Measurements from ENCODE around the gene ADPRHL1.

Gene ADPRHL1

DNA sequence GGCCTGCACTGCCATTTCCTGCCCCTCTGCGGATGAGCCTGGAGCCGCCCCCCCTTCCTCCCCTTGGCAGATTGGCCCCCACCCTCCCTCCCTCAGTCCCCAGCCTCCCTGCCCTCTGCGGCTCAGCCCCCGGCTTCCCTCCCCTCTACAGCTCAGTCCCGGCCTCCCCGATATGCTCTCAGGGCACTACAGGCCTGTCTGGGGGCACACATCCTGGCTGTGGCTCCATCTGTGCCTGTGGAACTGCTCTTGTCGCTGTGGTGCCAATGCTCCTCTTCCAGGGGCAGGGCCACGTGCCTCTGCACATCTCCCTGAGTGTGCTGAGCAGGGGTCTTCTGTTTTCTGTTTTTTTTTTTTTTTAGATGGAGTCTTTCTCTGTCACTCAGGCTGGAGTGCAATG lies 39.0 kb downstream of the ADPRHL1 start:
- DNase-seq = no peak

DNA sequence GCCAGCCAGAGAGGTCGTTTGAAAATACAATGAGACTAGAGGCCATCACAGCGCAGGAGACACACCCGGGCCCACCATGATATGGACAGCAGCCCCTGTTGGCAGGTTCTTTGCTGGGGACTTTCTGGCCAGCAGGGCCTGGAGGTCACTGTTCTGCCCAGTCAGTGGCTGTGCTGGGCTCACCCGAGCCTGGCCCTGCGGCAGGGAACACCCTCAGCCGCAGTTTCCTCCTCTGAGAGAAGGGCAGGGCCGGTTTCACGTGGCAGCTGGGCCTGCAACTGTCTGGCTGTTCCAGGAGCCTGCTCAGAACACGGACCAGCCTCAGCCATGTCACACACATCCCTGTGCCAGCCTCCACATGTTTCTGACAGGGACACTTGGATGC lies 39.4 kb downstream of the ADPRHL1 start:
- no peak for DNase-seq

DNA sequence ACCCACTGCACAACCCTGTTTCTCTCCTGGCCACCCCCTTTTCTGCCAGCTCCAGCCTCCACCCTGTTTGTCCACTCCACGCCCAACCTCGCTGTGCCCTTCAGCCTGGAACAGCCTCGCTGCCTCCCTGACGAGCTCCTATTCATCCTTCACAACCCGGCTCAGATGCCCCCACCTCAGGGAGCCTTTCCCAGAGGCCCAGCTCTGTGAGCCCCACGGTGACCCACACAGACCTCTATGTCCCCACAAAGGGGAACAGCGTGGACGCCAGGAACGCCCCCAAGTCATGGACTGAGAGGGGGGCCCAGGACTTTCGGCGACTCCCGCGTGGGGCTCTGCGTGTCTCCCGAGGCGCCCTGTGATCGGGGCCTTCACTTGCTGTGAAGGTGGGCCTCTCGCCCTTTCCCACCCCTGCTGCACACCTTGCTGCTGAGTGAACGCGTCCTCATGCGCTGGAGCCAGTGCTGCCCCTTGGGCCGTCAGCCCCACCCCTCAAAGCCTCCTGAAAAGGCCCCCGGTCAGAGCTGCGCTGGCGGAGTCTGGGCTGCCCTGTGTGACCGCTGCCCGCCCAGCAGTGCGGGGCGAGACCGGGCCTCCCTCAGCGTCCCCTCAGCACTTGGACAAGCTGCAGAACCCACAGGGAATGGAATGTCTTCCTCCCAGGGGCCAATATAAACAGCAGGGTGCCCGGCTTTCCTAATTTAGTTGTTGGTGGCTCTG lies 40.0 kb downstream of the ADPRHL1 start:
- no peak for DNase-seq

DNA sequence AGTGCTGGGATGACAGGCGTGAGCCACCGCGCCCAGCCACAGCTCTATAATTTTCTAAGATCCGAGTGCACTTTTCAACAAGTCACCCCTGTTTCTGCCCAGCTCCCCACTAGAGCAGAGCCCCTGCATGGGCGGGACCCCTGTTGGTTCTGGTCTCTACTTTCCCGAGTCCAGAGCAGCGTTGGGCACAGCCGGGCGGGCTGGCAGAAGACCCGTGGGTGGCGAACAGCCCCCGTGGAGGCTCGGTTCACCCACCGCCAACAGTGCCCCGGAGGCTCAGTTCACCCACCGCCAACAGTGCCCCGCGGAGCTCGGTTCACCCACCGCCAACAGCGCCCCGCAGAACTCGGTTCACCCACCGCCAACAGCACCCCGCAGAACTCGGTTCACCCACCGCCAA lies 40.8 kb downstream of the ADPRHL1 start:
- DNase-seq = no peak

DNA sequence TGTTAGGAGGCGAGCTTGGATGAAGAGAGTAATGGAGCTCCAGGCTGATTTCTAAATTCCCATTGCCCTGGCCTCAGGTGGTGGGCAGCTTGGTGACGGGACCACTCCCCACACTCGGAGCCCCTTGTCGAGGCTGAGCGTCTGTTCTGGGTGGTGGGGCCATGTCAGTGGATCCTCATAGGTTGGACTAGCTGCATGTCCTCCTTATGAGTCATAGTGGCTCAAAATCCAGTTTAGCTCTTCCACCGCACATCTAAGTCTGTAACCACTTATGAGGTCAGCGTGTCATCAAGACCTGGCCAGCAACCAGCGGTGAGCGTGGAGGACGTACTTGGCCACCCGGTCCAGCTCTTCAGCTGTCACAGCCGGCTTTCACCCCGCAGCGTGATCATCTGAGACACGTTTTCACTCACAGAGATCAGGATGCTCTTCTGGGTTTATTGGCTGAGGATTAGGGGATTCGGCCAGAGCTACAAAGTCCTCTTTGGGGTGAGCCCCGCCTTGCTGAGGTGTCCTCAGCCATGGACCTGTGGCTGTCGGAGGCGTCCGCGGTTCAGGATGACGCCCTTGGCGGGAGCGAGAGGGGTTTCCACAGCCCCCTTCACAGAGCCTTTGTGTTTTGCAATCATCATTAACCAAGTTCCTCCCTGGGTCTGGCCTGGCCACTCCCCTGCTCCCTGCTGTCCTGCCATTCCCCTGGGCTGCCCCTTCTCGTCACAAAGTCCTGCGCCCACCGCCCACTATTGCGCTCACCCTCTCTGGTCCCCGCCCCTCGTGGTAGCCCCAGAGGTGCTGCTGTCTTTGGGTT lies 41.9 kb downstream of the ADPRHL1 start:
- DNase-seq = no peak

DNA sequence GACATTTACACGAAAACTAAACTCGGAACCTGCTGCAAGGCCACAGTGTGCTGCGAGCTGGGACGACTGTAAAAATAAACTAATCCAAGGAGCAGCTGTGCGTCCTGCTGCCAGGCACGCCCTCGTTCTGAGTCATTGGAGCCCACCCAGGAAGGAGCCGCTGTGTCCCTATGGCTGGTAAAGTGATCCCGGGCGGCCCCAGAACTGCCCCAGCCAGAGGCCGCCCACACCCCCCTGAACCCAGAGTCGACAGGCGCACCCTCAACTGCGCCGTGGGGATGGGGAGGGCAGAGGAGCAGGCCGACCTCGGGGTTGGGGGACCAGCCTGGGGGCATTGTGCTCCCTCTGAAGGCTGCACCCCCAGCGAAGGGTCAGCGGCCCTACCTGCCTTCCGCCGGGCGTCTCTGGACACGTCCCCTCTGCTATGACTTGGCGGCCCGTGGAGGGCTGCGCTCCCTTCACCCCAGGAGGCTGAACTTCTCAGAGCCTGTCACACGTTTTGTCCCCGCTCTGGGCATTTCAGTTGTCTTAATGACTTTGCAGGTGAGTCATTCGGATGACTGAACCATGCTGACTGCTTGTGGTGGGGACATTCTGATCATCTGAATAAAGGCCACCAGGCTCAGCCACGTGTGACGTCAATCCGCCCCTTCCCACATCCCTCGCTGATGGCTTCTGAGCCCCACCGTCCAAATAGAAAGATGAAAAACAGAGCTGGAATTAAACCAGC lies 42.7 kb downstream of the ADPRHL1 start:
- DNase-seq = peak; percentile 21 to 50

DNA sequence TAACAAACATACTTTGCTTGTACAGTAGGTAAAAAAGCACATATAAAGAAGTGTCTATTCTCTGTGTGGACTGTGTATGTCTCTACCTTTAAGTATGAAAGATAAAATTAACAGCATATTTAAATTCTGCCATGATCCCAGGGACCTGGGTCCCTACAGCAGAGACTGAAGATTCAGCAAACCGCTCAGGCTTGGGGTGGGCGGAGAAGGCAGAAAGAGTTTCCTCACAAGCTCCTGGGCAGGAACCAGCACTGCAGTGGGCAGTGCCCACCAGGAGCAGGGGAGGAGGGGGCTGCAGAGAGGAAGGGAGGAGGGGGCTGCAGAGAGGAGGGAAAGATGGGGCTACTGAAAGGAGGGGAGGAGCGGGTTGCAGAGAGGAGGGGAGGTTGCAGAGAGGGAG lies 44.7 kb downstream of the ADPRHL1 start:
- no peak for DNase-seq

DNA sequence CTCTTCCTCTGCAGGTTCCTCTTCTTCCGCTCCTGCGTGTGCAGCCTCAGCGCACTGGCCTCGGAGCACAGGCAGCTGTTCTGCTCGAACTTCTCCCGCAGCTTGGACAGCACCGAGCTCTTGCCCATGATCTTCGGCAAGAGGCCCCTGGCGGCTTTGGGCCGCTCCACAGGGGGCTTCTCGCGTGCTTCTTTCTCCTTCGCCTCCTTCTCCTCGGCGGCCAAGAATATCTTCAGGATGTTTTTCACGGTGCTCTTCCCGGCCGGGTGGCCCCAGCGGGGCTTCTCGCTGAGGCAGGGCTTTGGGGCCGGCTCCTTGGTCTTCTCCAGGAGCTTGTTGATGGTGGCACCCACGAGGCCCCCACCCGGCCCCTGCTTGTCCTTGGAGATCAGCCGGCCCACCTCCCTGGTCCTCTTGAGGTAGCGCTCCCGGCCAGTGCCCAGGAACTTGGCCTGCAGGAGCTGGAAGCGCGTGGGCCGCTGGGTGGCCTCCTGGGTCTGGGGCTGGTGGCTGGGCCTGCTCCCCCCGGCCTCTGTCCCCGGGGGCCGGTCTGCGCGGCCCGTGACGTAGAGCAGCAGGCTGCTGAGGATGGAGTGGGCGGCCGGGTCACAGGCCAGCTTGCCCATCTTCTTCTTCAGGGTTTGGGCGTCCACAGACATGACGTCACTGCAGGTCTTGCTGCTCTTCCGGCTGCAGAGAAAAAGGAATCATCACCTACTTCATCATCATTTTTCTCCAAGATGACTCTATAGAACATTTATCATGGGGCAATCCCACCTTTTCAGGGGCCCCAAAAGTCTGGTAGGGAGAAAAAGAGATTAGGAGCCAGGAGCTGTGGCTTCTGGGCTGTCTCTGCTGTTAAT lies 45.5 kb downstream of the ADPRHL1 start:
- DNase-seq = no peak

DNA sequence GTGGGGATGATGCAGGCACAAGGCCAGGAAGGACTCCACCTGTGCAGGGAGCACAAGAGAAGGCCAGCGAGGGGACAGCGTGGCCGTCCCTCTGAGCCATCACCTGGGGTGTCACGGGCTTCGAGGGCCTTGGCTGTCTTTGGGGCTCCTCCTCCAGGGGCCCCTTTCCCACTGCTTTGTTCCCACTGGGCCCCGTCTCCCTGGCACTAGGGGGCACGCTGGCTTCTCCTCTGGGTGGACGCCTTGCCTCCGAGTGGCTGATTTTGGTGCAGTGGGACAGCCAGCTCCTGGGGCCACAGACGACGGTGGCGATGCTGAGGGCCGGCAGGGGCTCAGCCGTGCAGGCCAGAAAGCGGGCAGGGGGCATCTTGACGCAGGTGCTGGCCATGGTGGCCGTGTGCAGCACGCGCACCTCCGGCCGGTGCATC lies 46.2 kb downstream of the ADPRHL1 start:
- no peak for DNase-seq

DNA sequence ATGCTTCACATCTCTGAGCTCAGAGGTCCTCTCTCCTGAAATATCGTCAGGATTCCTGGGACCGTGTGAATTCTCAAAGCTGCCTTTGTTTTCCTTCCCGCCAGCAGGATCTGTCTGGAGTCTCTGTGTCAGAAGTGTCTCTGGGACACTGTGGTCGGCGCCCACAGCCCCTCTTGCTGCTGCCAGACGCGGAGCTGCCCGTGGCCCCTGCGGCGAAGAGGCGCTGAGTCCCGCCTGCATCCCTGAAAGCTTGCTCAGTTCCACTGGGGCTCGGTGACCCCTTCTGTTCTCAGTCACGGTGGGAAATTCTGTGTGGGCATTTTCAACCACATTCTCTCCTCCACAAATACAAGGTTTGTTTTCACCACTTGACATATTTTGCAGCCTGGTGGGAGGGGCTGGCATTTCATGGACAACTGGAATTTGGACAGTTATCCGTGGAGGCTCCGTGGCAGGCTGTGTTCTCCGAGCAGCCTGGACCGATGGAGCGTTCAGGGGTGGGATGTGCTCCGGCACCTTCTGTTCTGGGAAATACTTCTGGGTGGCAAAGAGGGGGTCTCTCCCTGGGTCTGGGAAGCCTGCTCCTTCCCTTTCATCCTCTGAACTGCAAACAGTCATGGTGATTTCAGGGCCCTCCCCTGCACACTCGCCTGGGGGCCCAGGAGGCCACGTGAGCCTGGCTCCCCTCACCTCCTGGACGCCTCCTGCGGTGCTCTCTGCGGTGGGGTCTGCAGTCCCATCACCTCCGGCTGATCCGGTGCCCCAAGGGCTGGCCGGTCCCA lies 46.8 kb downstream of the ADPRHL1 start:
- no peak for DNase-seq

DNA sequence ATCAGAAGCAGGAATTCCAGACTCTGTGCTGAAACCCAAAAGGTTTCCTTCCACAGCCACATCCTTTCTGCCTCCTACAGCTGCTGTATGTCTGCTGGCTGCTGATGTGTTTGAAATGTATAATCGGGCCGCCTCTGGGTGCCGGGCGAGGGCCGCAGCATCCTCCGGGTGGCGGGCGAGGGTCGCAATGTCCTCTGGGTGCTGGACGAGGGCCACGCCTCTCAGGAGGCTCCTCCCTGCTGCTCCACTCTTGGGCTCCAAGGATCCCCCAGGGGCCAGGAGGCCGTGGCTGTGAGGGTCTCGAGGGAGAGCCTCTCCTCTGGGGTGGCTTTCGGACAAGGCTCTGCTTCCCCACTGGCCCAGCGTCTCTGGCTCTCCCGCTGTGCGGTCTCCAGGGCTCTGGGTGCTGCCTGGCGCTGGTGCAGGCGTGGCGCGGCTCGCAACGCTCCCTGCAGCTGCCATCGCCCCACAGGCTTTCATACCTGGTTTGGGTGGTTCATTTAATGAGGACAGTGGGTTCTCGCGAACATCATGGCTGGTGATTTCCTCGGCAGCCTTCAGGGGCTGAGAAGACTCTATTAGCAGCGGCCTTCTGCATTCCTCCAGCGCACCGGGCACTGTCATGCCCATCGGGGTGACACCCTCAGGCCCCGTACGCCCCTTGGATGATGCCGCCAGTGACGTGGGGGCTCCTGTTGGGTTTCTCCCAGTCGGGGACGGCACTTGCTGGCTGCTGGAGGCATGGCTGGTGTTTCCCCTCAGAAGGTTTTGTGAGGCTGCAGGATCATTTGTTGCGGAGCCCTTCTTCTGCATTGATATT lies 47.6 kb downstream of the ADPRHL1 start:
- peak in 1 of 2 experiments; percentile 75 for DNase-seq

DNA sequence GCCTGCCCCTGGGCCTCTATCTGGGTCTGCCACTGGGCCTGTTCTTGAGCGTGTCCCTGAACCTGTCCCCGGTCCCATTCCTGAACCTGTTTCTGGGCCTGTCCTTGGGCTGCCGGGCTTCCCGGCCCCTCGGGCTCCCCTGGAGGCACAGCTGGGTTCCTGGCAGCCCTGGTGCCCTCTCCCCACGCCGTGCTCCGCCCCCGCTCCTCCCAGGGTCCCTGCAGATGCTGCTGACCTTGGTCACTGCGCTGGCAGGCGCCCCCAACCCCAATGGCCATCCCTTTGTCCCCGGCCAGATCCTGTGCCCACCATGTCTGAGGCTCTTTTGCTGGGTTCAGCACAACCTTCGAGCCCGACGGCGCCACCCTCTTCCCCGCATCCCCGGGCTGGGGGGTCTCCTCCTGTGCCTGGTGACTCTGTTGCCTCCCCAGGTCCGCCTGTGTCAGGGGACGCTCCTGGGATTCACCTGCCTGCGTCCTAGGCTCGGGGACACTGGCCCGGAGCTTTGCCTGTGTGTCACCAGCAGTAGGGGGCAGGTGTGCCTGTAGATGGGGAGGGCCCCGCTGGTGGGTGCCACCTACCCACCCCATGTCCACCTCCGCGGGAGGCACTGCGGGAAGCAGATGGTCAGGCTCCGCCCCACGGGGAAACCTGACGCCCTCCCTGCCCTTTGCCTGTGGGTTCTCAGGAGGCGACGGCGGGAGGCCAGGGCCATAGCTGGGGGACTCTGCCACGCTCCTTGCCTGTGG lies 48.4 kb downstream of the ADPRHL1 start:
- DNase-seq = peak; percentile 61 to 82

DNA sequence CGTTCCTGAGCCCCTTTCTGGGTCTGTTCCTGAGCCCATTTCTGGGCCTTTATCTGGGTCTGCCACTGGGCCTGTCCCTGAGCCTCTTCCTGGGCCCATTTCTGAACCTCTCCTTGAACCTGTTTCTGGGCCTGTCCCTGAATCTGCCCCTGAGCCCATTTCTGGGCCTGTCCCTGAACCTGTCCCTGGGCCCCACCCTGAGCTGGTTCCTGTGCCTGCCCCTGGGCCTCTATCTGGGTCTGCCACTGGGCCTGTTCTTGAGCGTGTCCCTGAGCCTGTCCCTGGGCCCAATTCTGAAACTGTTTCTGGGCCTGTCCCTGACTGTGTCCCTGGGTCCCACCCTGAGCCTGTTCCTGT lies 48.9 kb downstream of the ADPRHL1 start:
- no peak for DNase-seq

DNA sequence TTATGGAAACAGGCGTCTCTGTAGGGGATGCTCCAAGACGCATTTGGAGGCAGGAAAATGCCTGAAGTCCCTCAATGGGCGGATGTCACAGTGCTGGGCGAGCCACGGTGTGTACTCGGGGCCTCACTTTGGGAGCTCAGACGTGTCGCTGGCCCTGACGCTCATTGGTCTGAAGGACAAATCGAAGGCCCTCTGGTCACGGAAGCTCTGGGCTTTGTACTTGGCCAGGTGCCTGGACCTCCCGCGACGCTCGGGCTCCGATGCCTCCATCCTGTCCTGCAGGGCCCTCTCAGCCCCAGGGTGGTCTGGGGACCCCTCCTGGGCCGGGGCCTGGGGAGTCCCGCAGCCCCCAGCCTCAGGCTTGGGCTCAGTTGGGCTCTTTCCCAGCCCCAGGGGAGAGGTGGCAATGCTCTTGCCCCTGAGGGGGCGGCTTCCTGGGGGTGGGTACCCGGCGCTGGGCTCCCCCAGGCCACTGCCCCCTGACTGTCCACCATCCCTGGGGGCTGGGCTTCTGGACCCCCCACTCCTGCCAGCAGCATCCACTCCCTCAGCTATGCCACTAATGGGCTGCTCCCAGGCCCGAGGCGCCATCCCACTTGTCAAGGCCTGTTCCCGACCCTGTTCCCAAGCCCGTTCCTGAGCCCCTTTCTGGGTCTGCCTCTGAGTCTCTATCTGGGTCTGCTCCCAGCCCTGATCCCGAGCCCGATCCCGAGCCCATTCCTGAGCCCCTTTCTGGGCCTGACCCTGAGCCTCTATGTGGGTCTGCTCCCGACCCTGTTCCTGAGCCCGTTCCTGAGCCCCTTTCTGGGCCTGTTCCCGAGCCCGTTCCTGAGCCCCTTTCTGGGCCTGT lies 49.8 kb downstream of the ADPRHL1 start:
- no peak for DNase-seq

DNA sequence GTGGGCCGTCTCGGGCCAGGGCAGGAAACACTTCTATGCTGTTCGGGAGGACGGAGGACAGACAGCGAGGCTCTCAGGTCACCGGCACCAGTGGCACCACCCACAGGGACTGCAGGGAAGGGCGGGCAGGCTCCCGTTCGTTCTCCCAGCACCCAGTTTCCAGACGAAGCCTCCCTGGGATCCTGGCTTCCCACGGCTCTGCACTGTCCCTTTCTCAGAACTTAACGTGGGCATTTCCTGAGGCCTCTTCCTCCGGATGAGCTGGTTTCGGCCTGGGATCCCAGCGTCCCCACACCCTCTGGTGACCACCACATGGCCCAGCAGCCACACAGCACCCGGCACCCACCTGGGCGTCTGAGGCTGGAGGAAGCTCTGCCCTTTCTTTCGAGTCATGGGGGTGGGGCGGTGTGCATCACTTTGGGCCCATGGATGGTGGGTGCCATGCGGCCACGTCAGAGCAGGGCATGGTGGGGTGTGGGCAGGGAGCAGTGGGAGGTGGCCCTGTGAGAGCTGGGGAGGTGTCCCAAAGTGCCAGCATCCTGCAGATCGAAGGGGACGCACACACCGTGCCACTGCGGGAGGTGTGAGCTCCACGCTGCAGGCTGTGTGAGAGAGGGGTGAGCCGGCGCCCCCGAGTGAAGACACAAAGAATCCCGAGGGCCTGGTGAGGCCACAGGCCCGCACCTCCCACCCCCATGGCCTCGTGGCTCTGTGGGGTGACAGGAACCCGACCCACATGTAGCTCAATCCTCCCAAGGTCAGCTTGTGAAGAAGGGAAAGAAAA lies 50.6 kb downstream of the ADPRHL1 start:
- no peak for DNase-seq

DNA sequence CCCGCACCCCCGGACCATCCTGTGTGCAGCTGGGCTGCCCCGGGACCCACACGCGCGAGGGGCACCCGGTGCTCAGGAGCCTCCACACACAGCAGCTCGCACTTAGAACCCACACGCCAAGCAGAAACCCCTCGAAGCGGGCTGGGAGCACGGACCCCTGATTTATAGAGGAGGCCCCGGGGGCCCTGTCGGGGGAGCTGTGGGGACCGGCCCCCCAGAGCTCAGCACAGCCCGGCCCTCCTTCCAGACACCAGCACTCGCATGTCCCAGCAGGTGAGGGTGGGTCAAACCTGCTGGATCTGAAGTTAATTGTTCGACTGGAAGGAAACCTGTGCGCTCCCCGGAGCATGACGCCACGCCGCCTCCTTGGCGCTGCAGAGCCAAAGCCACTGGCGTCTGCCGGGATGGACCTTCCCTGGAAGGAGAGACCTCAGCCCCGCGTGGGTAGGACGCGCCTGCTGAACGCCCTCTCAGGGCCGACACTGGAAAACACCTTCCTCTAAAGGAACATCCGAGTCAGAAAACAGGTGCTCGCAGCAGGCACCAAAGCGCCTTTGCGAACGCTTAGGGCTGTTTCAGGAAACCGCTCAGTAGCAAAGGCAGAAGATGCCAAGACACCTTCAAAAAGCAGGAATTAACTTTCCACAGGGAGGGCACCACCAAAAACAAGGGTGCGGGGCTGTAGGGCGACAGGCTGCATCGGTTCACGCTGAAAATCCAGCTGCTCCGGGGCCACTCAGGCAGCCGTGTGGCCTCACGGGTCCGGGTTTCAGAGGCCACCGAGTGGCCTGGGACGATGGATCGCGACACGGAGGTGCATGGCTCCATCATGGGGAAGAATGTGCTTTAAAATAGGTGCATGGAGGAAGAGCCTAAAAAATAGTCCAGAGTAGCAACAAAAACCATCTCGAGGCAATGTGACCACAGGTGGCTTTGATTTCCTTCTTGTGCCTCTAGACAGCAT lies 51.6 kb downstream of the ADPRHL1 start:
- no peak for DNase-seq
